Measurements from ENCODE around the gene RAPGEF1.

The RAPGEF1 gene

DNA sequence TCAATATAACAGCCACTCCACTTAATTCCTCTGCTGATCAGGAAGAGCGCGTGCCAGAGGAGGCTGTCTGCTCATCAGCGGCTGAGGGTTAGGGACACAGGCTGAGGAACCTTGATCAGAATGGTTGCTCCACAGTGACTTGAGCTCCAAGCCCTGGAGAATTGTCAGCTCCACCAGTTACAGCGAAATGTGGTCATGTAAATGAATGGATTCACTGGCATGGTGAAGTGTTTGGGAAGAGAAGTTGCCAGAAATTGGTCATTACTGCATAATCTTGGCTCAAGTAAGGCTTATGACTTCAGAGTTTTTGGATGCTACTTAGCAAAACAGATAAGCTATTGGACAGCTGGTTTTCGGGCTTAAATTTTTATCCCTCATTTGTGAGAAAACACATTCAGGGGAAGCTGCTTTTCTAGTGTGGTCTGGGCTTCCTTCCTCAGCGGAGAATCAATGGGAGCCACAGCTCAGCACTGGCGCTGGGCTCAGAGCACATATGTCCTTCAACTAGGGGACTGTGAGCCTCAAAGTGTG is 129.6 kb downstream of the RAPGEF1 start:
- TF ChIP-seq FOXP2 (optimal IDR thresholded peaks at IDR 0.05; ENCODE audit: borderline replicate concordance, extremely low read depth, extremely low read length, insufficient read depth) (no peak), SIN3A (IDR thresholded peaks at IDR 0.05; ENCODE audit: borderline replicate concordance, insufficient read depth, low read length) (no peak), TAF1 (IDR thresholded peaks at IDR 0.05; ENCODE audit: borderline replicate concordance, insufficient read depth, low read length) (no peak), REST (IDR thresholded peaks at IDR 0.05; ENCODE audit: insufficient read depth in 1 of 2, low read depth in 2 of 2, low read length in 2 of 2) (no peak), POLR2AphosphoS5 (IDR thresholded peaks at IDR 0.05; ENCODE audit: low read depth, low read length) (no peak)

GRCh38 chr9:131609099-131609830 is 130.6 kb downstream of the RAPGEF1 start:
- TF ChIP-seq FOXP2 (optimal IDR thresholded peaks at IDR 0.05; ENCODE audit: borderline replicate concordance, extremely low read depth, extremely low read length, insufficient read depth): no peak
- TF ChIP-seq TAF1 (IDR thresholded peaks at IDR 0.05; ENCODE audit: borderline replicate concordance, insufficient read depth, low read length): no peak
- no peak for TF ChIP-seq REST (IDR thresholded peaks at IDR 0.05; ENCODE audit: insufficient read depth in 1 of 2, low read depth in 2 of 2, low read length in 2 of 2)
- no peak for TF ChIP-seq SIN3A (IDR thresholded peaks at IDR 0.05; ENCODE audit: borderline replicate concordance, insufficient read depth, low read length)
- no peak for TF ChIP-seq POLR2AphosphoS5 (IDR thresholded peaks at IDR 0.05; ENCODE audit: low read depth, low read length)

DNA sequence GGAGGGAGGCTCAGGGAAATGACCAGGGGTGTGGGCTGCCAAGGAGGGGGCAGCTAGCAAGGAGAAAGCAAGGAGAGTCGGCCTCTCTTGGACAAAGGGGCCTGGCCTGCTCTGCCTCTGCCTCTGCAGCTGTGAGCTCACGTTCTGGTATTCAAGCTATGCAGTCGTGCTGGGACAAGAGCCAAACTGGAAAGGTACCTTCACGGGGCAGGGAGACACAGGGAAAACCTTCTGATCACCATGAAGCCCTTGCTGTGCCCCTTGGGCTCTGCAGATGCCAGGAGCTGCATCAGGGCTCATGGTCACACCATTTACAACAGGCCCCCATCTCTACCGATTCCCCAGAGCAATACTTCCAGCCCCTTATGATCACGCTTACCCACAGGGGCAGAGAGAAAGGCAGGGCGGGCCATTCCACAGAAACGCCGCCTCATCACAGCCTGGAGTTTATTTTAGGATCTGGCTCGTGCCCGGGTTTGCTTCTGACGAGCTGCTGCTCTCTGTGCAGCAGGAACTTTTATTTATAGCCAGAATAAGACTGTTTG is 131.3 kb downstream of the RAPGEF1 start:
- TF ChIP-seq POLR2AphosphoS5 (IDR thresholded peaks at IDR 0.05; ENCODE audit: low read depth, low read length) (no peak), REST (IDR thresholded peaks at IDR 0.05; ENCODE audit: insufficient read depth in 1 of 2, low read depth in 2 of 2, low read length in 2 of 2) (no peak), FOXP2 (optimal IDR thresholded peaks at IDR 0.05; ENCODE audit: borderline replicate concordance, extremely low read depth, extremely low read length, insufficient read depth) (no peak), SIN3A (IDR thresholded peaks at IDR 0.05; ENCODE audit: borderline replicate concordance, insufficient read depth, low read length) (no peak), TAF1 (IDR thresholded peaks at IDR 0.05; ENCODE audit: borderline replicate concordance, insufficient read depth, low read length) (no peak)

GRCh38 chr9:131607591-131607990 is 132.3 kb downstream of the RAPGEF1 start:
- TF ChIP-seq FOXP2 (optimal IDR thresholded peaks at IDR 0.05; ENCODE audit: borderline replicate concordance, extremely low read depth, extremely low read length, insufficient read depth) (no peak), SIN3A (IDR thresholded peaks at IDR 0.05; ENCODE audit: borderline replicate concordance, insufficient read depth, low read length) (no peak), POLR2AphosphoS5 (IDR thresholded peaks at IDR 0.05; ENCODE audit: low read depth, low read length) (no peak), TAF1 (IDR thresholded peaks at IDR 0.05; ENCODE audit: borderline replicate concordance, insufficient read depth, low read length) (no peak), REST (IDR thresholded peaks at IDR 0.05; ENCODE audit: insufficient read depth in 1 of 2, low read depth in 2 of 2, low read length in 2 of 2) (no peak)
